HepG2 (cell line): ENCODE results near the gene MCM3AP. TPM values are rescaled to one million over a fixed set of nuclear protein-coding genes. Genes with fewer than 3 reads are reported as not detected.

Source experiments
- ATAC-seq: fragments of 200-7000 bp; cut with Tn5 transposase; 3 replicates; pipeline ENCODE4 v1.9.1; 2020; ENCODE audit warnings: mild to moderate bottlenecking, moderate library complexity
- BruUV-seq: library from RNA; stranded (reverse); fragments of 400-500 nt; replicated peaks from 2 replicates; lab custom pipeline; 2021; lab: Mats Ljungman, UMichigan
- CTCF ChIA-PET: fragments of 300-600 bp; formaldehyde crosslinking; extraction: SDS; loops from one replicate; lab custom pipeline; 2021; ENCODE audit warnings: low total read pairs, inconsistent platforms, low intra/inter-chr PET ratio; lab: Yijun Ruan, JAX
- POLR2A ChIA-PET: fragments of 350-600 bp; sonication (Branson Sonifier 250); formaldehyde crosslinking; loops from one replicate; lab custom pipeline; 2020; ENCODE audit warnings: antibody characterized with exemption, inconsistent platforms; lab: Yijun Ruan, JAX
- DNase-seq: peaks from one replicate; pipeline ENCODE4 v3.0.0-alpha.2; 2015; ENCODE audit warnings: low spot score
- FAIRE-seq: peaks from 3 replicates; lab custom pipeline; 2011; peaks lifted over from hg19 to GRCh38; lab: Jason Lieb, UNC
- H2AFZ ChIP-seq: one replicate; pipeline ENCODE4 v1.6.1; 2011; ENCODE audit warnings: low read length, inconsistent platforms
- H3K27ac ChIP-seq: fragments of 300-600 bp; 3 replicates; pipeline ENCODE4 v1.8.0; 2011; ENCODE audit warnings: mixed run types, mild to moderate bottlenecking, mixed read lengths, low read length, inconsistent platforms; ENCODE audit not compliant: insufficient read depth; ENCODE audit errors: extremely low read length
- H3K27me3 ChIP-seq, 2 experiments: fragments of 200-600 bp in 1 of 2; 2 replicates in 1 of 2; 3 replicates in 1 of 2; pipeline versions ENCODE4 v1.6.0 to v1.8.0; 2011; ENCODE audit warnings: low read length in 2 of 2, mild to moderate bottlenecking in 2 of 2, moderate library complexity in 2 of 2, inconsistent platforms in 1 of 2; ENCODE audit not compliant: insufficient read depth in 2 of 2, control insufficient read depth in 1 of 2
- H3K36me3 ChIP-seq, 2 experiments: fragments of 200-600 bp in 1 of 2; replicated peaks in 1 of 2; 2 replicates in 1 of 2; 3 replicates in 1 of 2; pipeline versions ENCODE4 v1.5.1 to v1.8.0; 2011; ENCODE audit warnings: low read length in 2 of 2, inconsistent platforms in 1 of 2; ENCODE audit not compliant: insufficient read depth in 2 of 2, control insufficient read depth in 1 of 2
- H3K4me1 ChIP-seq: 2 replicates; pipeline ENCODE4 v1.5.1; 2012; ENCODE audit warnings: low read length, inconsistent platforms; ENCODE audit not compliant: insufficient read depth
- H3K4me2 ChIP-seq: 2 replicates; pipeline ENCODE4 v1.6.0; 2011; ENCODE audit warnings: low read depth, low read length, inconsistent platforms
- H3K4me3 ChIP-seq, 3 experiments: fragments of 200-600 bp in 1 of 3; sonication (generic), shearing (Covaris generic) in 1 of 3; replicated peaks in 1 of 3; 2 replicates each; pipeline ENCODE4 v1.5.1; 2011 to 2016; ENCODE audit warnings: low read length in 3 of 3, inconsistent platforms in 2 of 3, low read depth in 2 of 3, mild to moderate bottlenecking in 2 of 3, control low read depth in 1 of 3, mixed read lengths in 1 of 3; ENCODE audit not compliant: insufficient read depth in 1 of 3
- H3K79me2 ChIP-seq: one replicate; pipeline ENCODE4 v1.6.1; 2011; ENCODE audit warnings: low read length, inconsistent platforms; ENCODE audit not compliant: insufficient read depth
- H3K9ac ChIP-seq: 2 replicates; pipeline ENCODE4 v1.6.0; 2011; ENCODE audit warnings: mild to moderate bottlenecking, low read depth, low read length, inconsistent platforms; ENCODE audit not compliant: insufficient read depth
- H3K9me3 ChIP-seq: 2 replicates; pipeline ENCODE4 v1.5.1; 2012; ENCODE audit warnings: mild to moderate bottlenecking, low read length
- H4K20me1 ChIP-seq: 2 replicates; pipeline ENCODE4 v1.6.0; 2011; ENCODE audit warnings: inconsistent platforms, mild to moderate bottlenecking, low read length, moderate library complexity; ENCODE audit not compliant: insufficient read depth
- AGO2 ChIP-seq: fragments of 200-400 bp; formaldehyde crosslinking; optimal IDR thresholded peaks from 2 replicates; pipeline ENCODE3; 2017; ENCODE audit warnings: mild to moderate bottlenecking, low read depth, low read length, moderate library complexity
- MAFF ChIP-seq: IDR thresholded peaks from 2 replicates; pipeline ENCODE4 v1.6.1; 2011; ENCODE audit warnings: low read depth, low read length, improper control_type of control experiment
- NAIF1 ChIP-seq: sonication (generic); formaldehyde crosslinking; IDR thresholded peaks from 2 replicates; pipeline ENCODE4 v1.5.0; 2020; ENCODE audit warnings: mild to moderate bottlenecking, missing genetic modification reagents, borderline replicate concordance
- NR1H2 ChIP-seq: sonication (generic); formaldehyde crosslinking; IDR thresholded peaks from 2 replicates; pipeline ENCODE4 v1.8.1; 2022; ENCODE audit warnings: low read depth, missing genetic modification reagents, borderline replicate concordance
- POLR2A ChIP-seq, 2 experiments: IDR thresholded peaks; 2 replicates each; pipeline ENCODE4 v1.6.1; 2011; ENCODE audit warnings: low read depth in 2 of 2, low read length in 2 of 2, mild to moderate bottlenecking in 1 of 2, moderate library complexity in 1 of 2; ENCODE audit not compliant: insufficient read depth in 1 of 2
- POLR2AphosphoS2 ChIP-seq: IDR thresholded peaks from 2 replicates; pipeline ENCODE4 v1.6.1; 2011; ENCODE audit warnings: low read depth, low read length, improper control_type of control experiment
- RBFOX2 ChIP-seq: fragments of 200-400 bp; formaldehyde crosslinking; IDR thresholded peaks from 2 replicates; pipeline ENCODE4 v1.6.1; 2017; ENCODE audit warnings: low read depth, mild to moderate bottlenecking, low read length
- ZNF232 ChIP-seq: sonication (generic); formaldehyde crosslinking; IDR thresholded peaks from 2 replicates; pipeline ENCODE4 v1.4.0; 2020; ENCODE audit warnings: missing genetic modification reagents, borderline replicate concordance
- ZNF44 ChIP-seq: sonication (generic); formaldehyde crosslinking; IDR thresholded peaks from 2 replicates; pipeline ENCODE4 v1.5.1; 2020; ENCODE audit warnings: mild to moderate bottlenecking, missing genetic modification reagents
- ZNF546 ChIP-seq: sonication (generic); formaldehyde crosslinking; conservative IDR thresholded peaks from 2 replicates; pipeline ENCODE4 v1.8.1; 2023; ENCODE audit warnings: mild to moderate bottlenecking, missing genetic modification reagents
- ZNF597 ChIP-seq: sonication (generic); formaldehyde crosslinking; IDR thresholded peaks from 2 replicates; pipeline ENCODE4 v1.5.0; 2020; ENCODE audit warnings: missing genetic modification reagents
- ZNF674 ChIP-seq: sonication (generic); formaldehyde crosslinking; IDR thresholded peaks from 2 replicates; pipeline ENCODE4 v1.5.0; 2020; ENCODE audit warnings: low read depth, mild to moderate bottlenecking, missing genetic modification reagents
- ZNF768 ChIP-seq: sonication (generic); formaldehyde crosslinking; IDR thresholded peaks from 2 replicates; pipeline ENCODE4 v1.4.0; 2020; ENCODE audit warnings: missing genetic modification reagents
- WGBS: methylation state at CpG from one replicate; pipeline ENCODE4 v1.1.6; 2017; ENCODE audit warnings: low lambda C conversion rate; 5-methylcytosine and 5-hydroxymethylcytosine counted together
- in situ Hi-C: cut with HindIII; loops from 2 replicates; pipeline ENCODE4 v1.10.0; 2017; ENCODE audit warnings: low pct_unique_long_range_greater_than_20kb; ENCODE audit not compliant: extremely low pct_ligation_motif_present
- intact Hi-C: fragments of 100-400 bp; cut with micrococcal nuclease; formaldehyde crosslinking; loops from one replicate; pipeline ENCODE4 v1.10.0; 2022; ENCODE audit not compliant: unreplicated experiment
- polyA plus RNA-seq, 8 experiments: library from polyadenylated mRNA; depleted of rRNA in 3 of 8; stranded (reverse) in 7 of 8; unstranded in 1 of 8; fragments of >200 nt; fragmentation: Illumina TruSeq in 4 of 8; extraction: Trizol in 4 of 8; gene quantifications; 2 replicates each; pipeline versions ENCODE4 v1.2.1 to v1.2.3, GENCODE V29; 2011 to 2016; ENCODE audit warnings: low read depth in 4 of 8, missing spikeins in 1 of 8, mixed read lengths in 1 of 8; ENCODE audit not compliant: insufficient read depth in 1 of 8
- total RNA-seq, 5 experiments: library from RNA; depleted of rRNA; stranded (reverse); fragments of >200 nt; fragmentation: Illumina TruSeq; extraction: Trizol; gene quantifications; 2 replicates each; pipeline ENCODE4 v1.2.3, GENCODE V29; 2016; ENCODE audit warnings: low read depth in 1 of 5

Gene MCM3AP
- total and polyA plus RNA-seq, 2 of the 13 experiments (the other 11 are each of a cell fraction or from before 2014, with no cell fraction given), result 27.0 to 54.7 TPM

- H3K4me3 ChIP-seq, result no peak overlapping the region
- peaks cover 15 to 78% of the 10 kb centered on the region in 2 experiments for H3K36me3 ChIP-seq
- H4K20me1 ChIP-seq, result no peaks in the 10 kb centered on the region
- FAIRE-seq, result no peak
- H3K27ac ChIP-seq, result no peak overlapping the region
- H3K9ac ChIP-seq, result no peak overlapping the region
- CTCF ChIA-PET, result no interaction called here
- H3K9me3 ChIP-seq, result no peaks in the 10 kb centered on the region
- ATAC-seq, result peak; percentile 9; the same call in 1 of the 3 replicates
- H2AFZ ChIP-seq, result no peak overlapping the region
- H3K27me3 ChIP-seq, result no peaks in the 10 kb centered on the region
- in situ Hi-C loops (no loop called here), intact Hi-C loops (no loop called here)
- H3K79me2 ChIP-seq, result peaks cover 11% of the 10 kb centered on the region
- POLR2A ChIA-PET, result no interaction called here
- TF ChIP-seq ZNF232 (CRISPR knock-in tag) (no peak), MAFF (no peak), ZNF768 (CRISPR knock-in tag) (no peak), ZNF546 (CRISPR knock-in tag) (no peak), ZNF44 (CRISPR knock-in tag) (no peak), RBFOX2 (0 out of 2 replicates have a peak, but pooled peaks have one; percentile 49), ZNF597 (CRISPR knock-in tag) (no peak), NR1H2 (CRISPR knock-in tag) (no peak), POLR2A (IDR thresholded peaks at IDR 0.05; ENCODE audit: insufficient read depth in 1 of 2, low read depth in 2 of 2, low read length in 2 of 2) (0 out of 4 replicates have a peak, but pooled peaks of 1 of the 2 experiments have one; percentile 15), NAIF1 (no peak), POLR2AphosphoS2 (no peak), AGO2 (peak; percentile 23), ZNF674 (CRISPR knock-in tag) (no peak)
- H3K4me2 ChIP-seq, result no peak overlapping the region
- 100% methylated on average over 5 of the region's 20 CpGs for WGBS
- BruUV-seq, result no TSS peak
- H3K4me1 ChIP-seq, result no peaks in the 10 kb centered on the region
- DNase-seq, result no peak
Observed at GRCh38 chr21:46215436-46216131, 69.8 kb downstream of the MCM3AP start.
